Stomach smooth muscle (tissue), 2 donors: ENCODE measurements around the gene TES.
"Not testable (repeated sequence)": the region's sequence is repeated elsewhere in the genome, so short reads cannot be mapped to it uniquely, and the experiment has no call there.

ENCODE experiments used
- H3K27ac ChIP-seq: one replicate; pipeline ENCODE4 v1.7.0; 2013; ENCODE audit warnings: mild to moderate bottlenecking, low read length, inconsistent platforms
- H3K27me3 ChIP-seq, 2 donors: one replicate each; pipeline ENCODE4 v1.7.0; 2013; ENCODE audit warnings: low read length in 2 of 2; ENCODE audit not compliant: insufficient read depth in 2 of 2, control insufficient read depth in 1 of 2
- H3K36me3 ChIP-seq, 2 donors: one replicate each; pipeline ENCODE4 v1.7.0; 2013; ENCODE audit warnings: low read length in 2 of 2; ENCODE audit not compliant: control insufficient read depth in 2 of 2, insufficient read depth in 2 of 2
- H3K4me1 ChIP-seq: one replicate; pipeline ENCODE4 v1.7.0; 2013; ENCODE audit warnings: low read length; ENCODE audit not compliant: control insufficient read depth, insufficient read depth
- H3K4me3 ChIP-seq, 2 donors: one replicate each; pipeline ENCODE4 v1.7.0; 2013; ENCODE audit warnings: low read length in 2 of 2
- H3K9ac ChIP-seq, 2 donors: one replicate each; pipeline ENCODE4 v1.7.0; 2013; ENCODE audit warnings: low read length in 2 of 2, mild to moderate bottlenecking in 1 of 2
- H3K9me3 ChIP-seq, 2 donors: one replicate each; pipeline ENCODE4 v1.7.0; 2013; ENCODE audit warnings: low read length in 2 of 2; ENCODE audit not compliant: control insufficient read depth in 2 of 2
- donor health status: healthy.
- donor health status: Pancreatic carcinoma.

The TES gene

DNA sequence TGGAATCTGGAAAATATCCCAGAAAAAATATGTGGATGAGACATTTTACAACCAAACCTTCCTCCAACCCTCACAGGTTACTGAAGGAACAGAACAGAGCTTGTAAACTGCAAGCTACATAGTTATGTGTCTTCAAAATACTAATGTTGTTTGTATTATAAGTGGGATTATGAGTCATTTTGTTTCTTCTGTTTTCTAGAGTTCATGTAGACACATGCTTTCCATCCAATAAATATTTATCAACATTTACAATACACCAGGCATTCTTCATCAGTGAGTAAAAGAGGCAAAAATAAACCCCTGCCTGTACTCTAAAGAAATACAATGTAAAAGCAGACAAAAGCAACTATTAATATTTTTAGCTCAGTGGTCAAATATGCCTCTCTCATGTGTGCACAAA lies 38.0 kb upstream of the TES start:
- no peaks in the 10 kb centered on the region for H3K27me3 ChIP-seq
- H3K4me1 ChIP-seq, result no peaks in the 10 kb centered on the region
- no peak overlapping the region for H3K9ac ChIP-seq
- no peaks in the 10 kb centered on the region for H3K36me3 ChIP-seq
- H3K9me3 ChIP-seq, result no peaks in the 10 kb centered on the region
- H3K27ac ChIP-seq, result no peak overlapping the region
- no peak overlapping the region for H3K4me3 ChIP-seq

DNA sequence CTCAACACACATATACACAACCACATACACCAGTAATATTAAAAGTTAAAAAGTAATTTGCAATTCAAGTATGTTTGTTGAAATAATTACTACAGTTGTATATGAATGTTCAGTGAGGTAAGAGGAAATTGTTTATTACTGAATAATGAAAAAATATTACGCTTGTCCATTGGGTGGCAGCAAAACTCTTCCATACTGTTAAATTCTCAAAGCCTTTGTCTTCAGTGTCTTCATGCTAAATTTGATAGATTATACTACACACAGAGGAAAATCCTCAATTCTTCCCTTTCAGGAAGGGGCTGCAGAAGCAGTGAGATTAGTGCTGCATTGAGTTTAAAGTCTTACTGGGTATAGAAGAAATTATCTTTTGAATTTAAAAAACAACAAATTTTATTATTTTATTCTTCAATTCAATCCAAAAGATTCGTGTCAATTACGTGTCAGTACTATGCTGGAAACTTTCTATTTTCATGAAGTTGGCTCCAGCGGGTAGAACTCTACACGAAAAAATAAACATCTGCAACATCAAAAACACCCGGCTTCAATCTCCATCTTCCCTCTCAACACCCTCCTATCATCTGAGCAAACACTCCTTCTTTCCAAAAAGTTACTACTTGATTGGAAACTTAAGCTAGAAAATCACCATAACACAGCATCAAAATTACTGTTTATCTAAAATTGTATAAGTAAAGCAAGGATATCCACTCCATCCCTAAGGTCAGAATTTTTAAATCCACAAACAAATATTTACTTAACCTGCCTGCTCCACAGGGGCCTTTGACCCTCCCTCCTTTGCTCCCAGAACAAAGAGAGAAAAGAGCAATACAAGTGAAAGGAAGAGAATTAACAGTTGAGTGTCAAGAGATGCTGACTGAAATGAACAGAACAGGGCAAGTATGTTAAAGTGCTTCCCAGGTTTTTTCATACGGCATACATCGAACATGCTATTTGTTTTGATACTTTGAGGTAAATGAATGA lies 37.0 kb upstream of the TES start:
- Histone ChIP-seq H3K36me3 (no peaks in the 10 kb centered on the region), H3K9ac (no peak overlapping the region), H3K4me3 (no peak overlapping the region), H3K9me3 (no peaks in the 10 kb centered on the region), H3K27ac (no peak overlapping the region), H3K4me1 (no peaks in the 10 kb centered on the region), H3K27me3 (no peaks in the 10 kb centered on the region)

DNA sequence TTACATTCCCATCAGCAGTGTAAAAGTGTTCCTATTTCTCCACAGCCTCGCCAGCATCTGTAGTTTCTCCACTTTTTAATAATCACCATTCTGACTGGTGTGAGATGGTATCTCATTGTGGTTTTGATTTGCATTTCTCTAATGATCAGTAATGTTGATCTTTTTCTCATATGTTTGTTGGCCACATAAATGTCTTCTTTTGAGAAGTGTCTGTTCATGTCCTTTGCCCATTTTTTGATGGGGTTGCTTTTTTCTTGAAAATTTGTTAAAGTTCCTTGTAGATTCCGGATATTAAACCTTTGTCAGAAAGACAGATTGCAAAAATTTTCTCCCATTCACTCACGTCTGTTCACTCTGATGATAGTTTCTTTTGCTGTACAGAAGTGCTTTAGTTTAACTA lies 35.2 kb upstream of the TES start:
- not testable (repeated sequence) for H3K4me3 ChIP-seq, H3K27ac ChIP-seq, H3K9me3 ChIP-seq, H3K4me1 ChIP-seq, H3K27me3 ChIP-seq, H3K36me3 ChIP-seq, H3K9ac ChIP-seq

DNA sequence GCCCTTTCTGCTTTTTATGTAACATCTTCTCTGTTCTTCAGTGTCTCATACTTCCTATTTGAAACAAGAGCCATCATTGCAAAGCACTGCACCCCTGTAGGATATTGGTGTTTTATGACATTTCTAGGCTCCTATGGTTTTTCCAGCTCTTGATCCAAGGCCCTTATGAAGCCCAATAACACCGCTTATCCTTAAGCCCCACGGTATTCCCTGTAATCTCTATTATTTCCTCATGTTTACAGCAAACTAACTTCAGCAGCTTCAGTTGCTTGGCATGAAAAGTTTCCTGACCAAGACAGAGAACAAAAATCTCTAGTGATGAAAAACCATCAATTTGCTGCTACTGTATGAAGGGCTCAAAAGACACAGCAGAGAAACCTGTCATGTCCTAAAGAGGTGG lies 34.1 kb upstream of the TES start:
- no peaks in the 10 kb centered on the region for H3K36me3 ChIP-seq
- H3K27ac ChIP-seq, result no peak overlapping the region
- no peak overlapping the region for H3K4me3 ChIP-seq
- H3K27me3 ChIP-seq, result no peaks in the 10 kb centered on the region
- no peak overlapping the region for H3K9ac ChIP-seq
- H3K9me3 ChIP-seq, result no peaks in the 10 kb centered on the region
- H3K4me1 ChIP-seq, result no peaks in the 10 kb centered on the region

DNA sequence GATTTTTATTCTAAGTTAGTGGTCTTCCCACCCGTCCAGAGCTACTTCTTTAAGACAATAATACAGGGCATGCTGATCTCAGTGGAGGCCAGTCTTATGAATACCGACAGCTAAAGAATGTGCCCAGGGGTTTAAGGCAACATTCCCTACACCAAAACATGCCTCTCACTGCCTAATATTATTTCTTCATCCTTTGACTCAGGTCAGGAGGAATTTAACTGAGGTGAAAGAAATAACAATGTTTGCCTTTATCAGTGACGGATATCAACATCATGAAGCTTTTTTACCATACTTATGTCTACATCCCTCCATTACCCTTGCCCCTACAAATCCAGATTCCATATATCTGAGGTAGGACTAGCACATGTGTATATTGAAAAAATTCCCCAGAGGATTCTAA lies 33.3 kb upstream of the TES start:
- H3K27ac ChIP-seq, result no peak overlapping the region
- H3K4me3 ChIP-seq, result no peak overlapping the region
- H3K9ac ChIP-seq, result no peak overlapping the region
- H3K27me3 ChIP-seq, result no peaks in the 10 kb centered on the region
- H3K4me1 ChIP-seq, result no peaks in the 10 kb centered on the region
- no peaks in the 10 kb centered on the region for H3K36me3 ChIP-seq
- H3K9me3 ChIP-seq, result no peaks in the 10 kb centered on the region

DNA sequence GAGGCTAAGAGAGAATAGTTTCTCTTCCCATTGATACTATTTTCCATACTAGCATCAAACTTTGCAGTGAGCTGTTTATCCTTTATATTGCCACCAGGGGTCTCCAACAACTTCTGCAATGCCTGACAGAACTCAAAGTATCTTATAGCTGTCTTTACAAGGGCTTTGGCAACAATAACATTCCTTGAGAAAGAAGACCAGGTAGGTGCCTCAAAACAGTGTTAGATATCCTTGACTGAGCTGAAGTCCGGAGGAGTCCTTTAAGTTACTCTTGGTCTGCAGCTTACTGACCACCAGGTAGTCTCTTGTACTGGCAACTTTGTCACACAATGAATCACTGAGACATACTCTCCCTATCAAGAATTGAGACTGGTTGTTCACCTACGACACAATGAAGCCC lies 30.0 kb upstream of the TES start:
- Histone ChIP-seq H3K9ac (no peak overlapping the region), H3K27me3 (no peaks in the 10 kb centered on the region), H3K36me3 (no peaks in the 10 kb centered on the region), H3K4me3 (no peak overlapping the region), H3K27ac (no peak overlapping the region), H3K4me1 (no peaks in the 10 kb centered on the region), H3K9me3 (no peaks in the 10 kb centered on the region)

DNA sequence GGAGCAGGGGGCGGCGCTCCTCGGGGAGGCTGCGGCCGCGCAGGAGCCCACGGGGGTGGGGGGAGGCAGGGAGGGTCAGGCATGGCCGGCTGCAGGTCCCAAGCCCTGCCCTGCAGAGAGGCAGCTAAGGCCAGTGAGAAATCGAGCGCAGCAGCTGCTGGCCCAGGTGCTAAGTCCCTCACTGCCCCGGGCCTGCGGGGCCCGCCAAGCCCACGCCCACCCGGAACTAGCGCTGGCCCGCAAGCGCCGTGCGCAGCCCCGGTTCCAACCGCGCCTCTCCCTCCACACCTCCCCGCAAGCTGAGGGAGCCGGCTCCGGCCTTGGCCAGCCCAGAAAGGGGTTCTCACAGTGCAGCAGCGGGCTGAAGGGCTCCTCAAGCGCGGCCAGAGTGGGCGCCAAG lies 28.3 kb upstream of the TES start:
- no peak overlapping the region for H3K4me3 ChIP-seq
- no peak overlapping the region for H3K9ac ChIP-seq
- no peak overlapping the region for H3K27ac ChIP-seq
- H3K9me3 ChIP-seq, result peaks cover 0 to 5% of the 10 kb centered on the region in 2 donors
- no peaks in the 10 kb centered on the region for H3K27me3 ChIP-seq
- no peaks in the 10 kb centered on the region for H3K36me3 ChIP-seq
- no peaks in the 10 kb centered on the region for H3K4me1 ChIP-seq

DNA sequence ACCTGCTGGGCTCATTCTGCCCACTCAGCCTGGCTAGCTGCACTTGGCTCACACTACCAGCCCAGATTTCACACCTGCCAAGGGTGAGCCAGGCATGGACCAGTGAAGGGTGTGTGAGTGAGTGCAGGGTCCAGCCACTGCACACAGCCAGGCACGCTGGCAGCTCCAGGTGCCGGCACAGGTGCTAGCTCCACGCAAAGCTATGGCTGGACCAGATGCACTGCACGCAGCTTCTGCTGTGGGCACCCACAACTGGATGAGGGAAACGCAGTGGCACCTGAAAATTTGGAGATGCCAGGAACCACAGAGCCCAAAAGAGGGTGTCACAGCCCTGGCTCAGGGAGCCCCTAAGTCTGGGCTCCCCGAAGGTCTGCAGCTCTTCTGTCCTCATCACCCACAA lies 24.9 kb upstream of the TES start:
- Histone ChIP-seq H3K9ac (no peak overlapping the region), H3K4me1 (no peaks in the 10 kb centered on the region), H3K27ac (no peak overlapping the region), H3K9me3 (peaks cover 5 to 13% of the 10 kb centered on the region in 2 donors), H3K36me3 (no peaks in the 10 kb centered on the region), H3K27me3 (no peaks in the 10 kb centered on the region), H3K4me3 (no peak overlapping the region)

DNA sequence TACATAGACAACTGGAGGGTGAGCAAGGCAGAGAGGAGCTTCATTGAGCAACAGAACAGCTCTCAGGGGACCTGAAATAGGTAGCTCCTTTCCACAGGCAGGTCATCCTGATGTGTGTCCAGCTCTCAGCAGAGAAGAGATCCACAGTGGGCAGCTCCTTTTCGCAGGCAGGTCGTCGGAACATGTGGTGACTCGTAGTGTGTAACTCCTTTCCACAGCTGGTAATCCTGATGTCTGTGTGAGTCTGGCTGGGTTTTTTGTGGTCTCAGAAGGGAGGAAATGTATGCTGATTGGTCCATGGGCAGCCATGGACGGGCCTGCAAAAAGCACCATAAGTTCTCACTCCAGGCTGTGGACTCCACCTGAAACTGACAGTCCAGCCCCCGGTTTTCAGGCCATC lies 24.4 kb upstream of the TES start:
- H3K27ac ChIP-seq, result no peak overlapping the region
- H3K4me3 ChIP-seq, result no peak overlapping the region
- peaks cover 5 to 13% of the 10 kb centered on the region in 2 donors for H3K9me3 ChIP-seq
- no peaks in the 10 kb centered on the region for H3K4me1 ChIP-seq
- H3K27me3 ChIP-seq, result no peaks in the 10 kb centered on the region
- H3K9ac ChIP-seq, result no peak overlapping the region
- H3K36me3 ChIP-seq, result no peaks in the 10 kb centered on the region

DNA sequence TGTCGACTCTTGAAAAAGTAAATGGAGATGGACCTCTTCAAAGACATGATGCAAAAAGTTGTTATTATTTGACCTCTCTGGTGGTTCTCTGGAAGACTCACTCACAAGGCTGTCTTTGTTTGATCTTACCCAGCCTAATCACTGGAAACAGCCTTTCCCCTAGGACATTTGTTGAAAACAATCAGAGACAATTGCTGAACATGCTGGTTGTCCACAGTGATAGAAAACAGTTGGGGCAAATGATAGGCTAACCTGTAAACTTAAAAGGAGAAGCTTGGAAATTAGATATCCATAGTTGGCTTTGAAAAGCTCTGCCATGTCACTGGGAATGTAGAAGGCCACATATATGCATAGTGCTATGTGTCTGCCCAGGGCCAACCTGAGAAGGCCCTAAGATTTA lies 22.9 kb upstream of the TES start:
- Histone ChIP-seq H3K9me3 (peaks cover 5 to 13% of the 10 kb centered on the region in 2 donors), H3K9ac (no peak overlapping the region), H3K27me3 (no peaks in the 10 kb centered on the region), H3K27ac (no peak overlapping the region), H3K4me3 (no peak overlapping the region), H3K36me3 (no peaks in the 10 kb centered on the region), H3K4me1 (no peaks in the 10 kb centered on the region)

DNA sequence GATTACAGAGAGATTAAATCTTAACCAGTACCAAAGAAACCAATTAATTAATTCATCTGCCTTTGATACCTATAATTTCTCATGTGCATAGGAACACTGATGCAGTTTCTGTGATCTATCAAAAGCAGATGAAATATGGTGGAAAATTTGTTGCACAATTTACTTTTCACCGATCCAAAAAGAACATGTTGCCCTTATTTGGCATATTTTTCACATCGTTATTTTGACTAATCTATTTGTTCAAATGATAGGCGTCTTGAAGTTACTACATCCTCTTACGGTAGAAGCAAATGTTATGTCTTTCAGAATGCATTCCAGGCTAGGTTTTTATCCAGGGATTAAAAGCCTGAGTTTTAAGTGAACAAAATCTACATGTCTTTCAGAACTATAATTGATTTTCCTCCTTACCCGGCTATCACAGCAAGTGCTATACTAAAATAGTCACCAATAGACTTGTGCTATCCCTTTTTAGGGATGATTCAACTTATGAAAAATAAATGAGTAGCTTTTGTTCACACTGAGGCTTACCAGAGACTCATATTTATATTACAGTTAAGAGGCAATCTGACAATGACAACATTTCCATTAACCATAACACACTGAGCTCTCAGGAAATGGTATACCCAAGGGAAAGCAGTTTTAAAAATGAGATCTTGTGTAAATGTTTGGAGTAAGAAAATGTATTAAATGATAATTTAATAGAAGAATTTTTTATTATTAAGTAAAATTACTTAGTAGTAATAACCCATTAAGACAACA lies 16.8 kb upstream of the TES start:
- Histone ChIP-seq H3K4me1 (no peaks in the 10 kb centered on the region), H3K4me3 (no peak overlapping the region), H3K9me3 (no peaks in the 10 kb centered on the region), H3K27me3 (peaks cover 0 to 2% of the 10 kb centered on the region in 2 donors), H3K9ac (no peak overlapping the region), H3K27ac (no peak overlapping the region), H3K36me3 (no peaks in the 10 kb centered on the region)
